HCT116 (cell line): ENCODE data around the gene EFNB1.
A peak's percentile ranks its signal among the peaks of the same experiment; 100 is the strongest.

Experiments used
- CEBPB ChIP-seq: IDR thresholded peaks from 2 replicates; pipeline ENCODE4 v1.6.1; 2012; ENCODE audit warnings: low read depth
- EZH2 ChIP-seq: fragments of 200-600 bp; sonication (generic); IDR thresholded peaks from 2 replicates; pipeline ENCODE4 v1.6.1; 2017; ENCODE audit warnings: antibody characterized with exemption, mixed run types
- EZH2phosphoT487 ChIP-seq: fragments of 200-600 bp; IDR thresholded peaks from 2 replicates; pipeline ENCODE4 v1.6.1; 2018; ENCODE audit warnings: antibody characterized with exemption, borderline replicate concordance
- POLR2A ChIP-seq: IDR thresholded peaks from 2 replicates; pipeline ENCODE4 v1.7.0; 2011; ENCODE audit warnings: borderline replicate concordance; ENCODE audit not compliant: insufficient read depth, insufficient read length; ENCODE audit errors: extremely low read depth
- YY1 ChIP-seq: IDR thresholded peaks from 2 replicates; pipeline ENCODE4 v1.6.1; 2011; ENCODE audit warnings: low read length, low read depth, moderate library complexity, mild to moderate bottlenecking; ENCODE audit not compliant: insufficient replicate concordance; ENCODE audit errors: extremely low read depth
- TF ChIP-seq, protein P1 (sequence below), 3 experiments: fragments of 200-600 bp in 1 of 3; sonication (generic) in 1 of 3; IDR thresholded peaks in 2 of 3; conservative IDR thresholded peaks in 1 of 3; 2 replicates each; pipeline ENCODE4 v1.5.1; 2012 to 2017; ENCODE audit warnings: low read depth in 2 of 3, low read length in 2 of 3, antibody characterized with exemption in 1 of 3, borderline replicate concordance in 1 of 3, control low read depth in 1 of 3, mild to moderate bottlenecking in 1 of 3, mixed read lengths in 1 of 3, mixed run types in 1 of 3, moderate library complexity in 1 of 3; ENCODE audit not compliant: insufficient read depth in 1 of 3

DNA sequence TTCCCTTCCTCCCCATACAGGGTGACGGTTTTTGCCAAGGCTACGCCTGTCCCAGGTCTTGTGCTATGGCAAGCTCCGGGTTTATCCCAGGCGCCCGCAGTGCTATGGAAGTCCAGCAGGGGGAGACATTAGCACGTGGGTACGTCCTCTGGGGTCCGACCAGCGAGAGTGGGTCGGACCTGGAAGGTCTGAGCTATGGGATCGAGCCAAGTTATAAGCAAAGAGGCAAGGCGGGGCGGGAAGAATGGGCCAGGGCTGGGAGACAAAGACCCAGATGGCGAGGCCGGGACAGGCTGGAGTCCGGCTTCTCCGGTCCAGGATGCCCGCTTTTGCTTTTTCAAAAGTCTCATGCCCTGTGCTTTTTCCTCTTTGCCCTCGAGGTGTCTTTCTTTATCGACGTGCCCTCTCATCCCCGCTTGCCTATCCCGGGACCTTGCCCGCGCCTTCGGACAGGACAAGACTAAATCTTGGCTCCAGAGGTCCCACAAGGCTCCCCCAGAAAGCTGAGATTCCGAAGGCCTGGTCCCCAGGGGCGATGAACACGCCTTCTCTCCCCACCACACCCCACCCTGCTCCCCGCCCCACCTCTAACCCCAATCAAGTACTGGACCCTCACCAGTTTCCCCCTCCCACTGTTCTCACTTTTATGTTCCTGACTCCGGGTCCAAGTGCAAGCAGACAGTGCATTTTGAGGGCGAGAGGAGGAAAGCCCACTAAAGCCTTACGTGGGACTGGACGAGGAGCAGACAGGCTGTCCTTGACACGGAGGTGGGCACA lies 785 bp upstream of the EFNB1 start:
- TF ChIP-seq, protein P1, sequence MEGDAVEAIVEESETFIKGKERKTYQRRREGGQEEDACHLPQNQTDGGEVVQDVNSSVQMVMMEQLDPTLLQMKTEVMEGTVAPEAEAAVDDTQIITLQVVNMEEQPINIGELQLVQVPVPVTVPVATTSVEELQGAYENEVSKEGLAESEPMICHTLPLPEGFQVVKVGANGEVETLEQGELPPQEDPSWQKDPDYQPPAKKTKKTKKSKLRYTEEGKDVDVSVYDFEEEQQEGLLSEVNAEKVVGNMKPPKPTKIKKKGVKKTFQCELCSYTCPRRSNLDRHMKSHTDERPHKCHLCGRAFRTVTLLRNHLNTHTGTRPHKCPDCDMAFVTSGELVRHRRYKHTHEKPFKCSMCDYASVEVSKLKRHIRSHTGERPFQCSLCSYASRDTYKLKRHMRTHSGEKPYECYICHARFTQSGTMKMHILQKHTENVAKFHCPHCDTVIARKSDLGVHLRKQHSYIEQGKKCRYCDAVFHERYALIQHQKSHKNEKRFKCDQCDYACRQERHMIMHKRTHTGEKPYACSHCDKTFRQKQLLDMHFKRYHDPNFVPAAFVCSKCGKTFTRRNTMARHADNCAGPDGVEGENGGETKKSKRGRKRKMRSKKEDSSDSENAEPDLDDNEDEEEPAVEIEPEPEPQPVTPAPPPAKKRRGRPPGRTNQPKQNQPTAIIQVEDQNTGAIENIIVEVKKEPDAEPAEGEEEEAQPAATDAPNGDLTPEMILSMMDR (IDR thresholded peaks at IDR 0.05 in 2 of 3, conservative IDR thresholded peaks at IDR 0.05 in 1 of 3; ENCODE audit: borderline replicate concordance in 1 of 3, insufficient read depth in 1 of 3, low read depth in 2 of 3, low read length in 2 of 3) = peak in 2 of 3 experiments; percentile 78 to 81; a peak in 4 of 6 replicates
- TF ChIP-seq YY1 = no peak
- TF ChIP-seq CEBPB = no peak
- TF ChIP-seq EZH2 = no peak
- TF ChIP-seq POLR2A = no peak
- TF ChIP-seq EZH2phosphoT487 = no peak
